ENCODE measurements around the gene CUX1.
A peak's percentile ranks its signal among the peaks of the same experiment; 100 is the strongest.
"Not testable (repeated sequence)": the region's sequence is repeated elsewhere in the genome, so short reads cannot be mapped to it uniquely, and the experiment has no call there.

Gene CUX1

DNA sequence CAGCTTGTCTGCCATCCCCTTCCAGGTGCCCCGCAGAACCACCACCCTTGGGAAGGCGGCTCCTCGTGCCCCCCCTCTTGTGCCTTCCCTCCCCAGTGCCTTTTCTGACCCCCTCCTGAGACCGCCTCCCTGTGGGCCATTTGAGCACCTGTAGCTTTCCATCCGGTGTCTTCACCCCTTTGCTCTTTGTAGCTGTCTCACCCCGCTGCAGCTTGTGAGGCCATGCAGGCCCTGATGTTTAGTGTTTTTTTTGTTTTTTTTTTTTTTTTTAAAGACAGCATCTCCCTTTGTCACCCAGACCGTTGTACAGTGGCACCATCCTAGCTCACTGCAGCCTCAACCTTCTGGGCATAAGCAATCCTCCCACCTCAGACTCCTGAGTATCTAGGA is 52.5 kb downstream of the CUX1 start:
- DNase-seq (ENCODE audit: low spot score) = peak; percentile 88

DNA sequence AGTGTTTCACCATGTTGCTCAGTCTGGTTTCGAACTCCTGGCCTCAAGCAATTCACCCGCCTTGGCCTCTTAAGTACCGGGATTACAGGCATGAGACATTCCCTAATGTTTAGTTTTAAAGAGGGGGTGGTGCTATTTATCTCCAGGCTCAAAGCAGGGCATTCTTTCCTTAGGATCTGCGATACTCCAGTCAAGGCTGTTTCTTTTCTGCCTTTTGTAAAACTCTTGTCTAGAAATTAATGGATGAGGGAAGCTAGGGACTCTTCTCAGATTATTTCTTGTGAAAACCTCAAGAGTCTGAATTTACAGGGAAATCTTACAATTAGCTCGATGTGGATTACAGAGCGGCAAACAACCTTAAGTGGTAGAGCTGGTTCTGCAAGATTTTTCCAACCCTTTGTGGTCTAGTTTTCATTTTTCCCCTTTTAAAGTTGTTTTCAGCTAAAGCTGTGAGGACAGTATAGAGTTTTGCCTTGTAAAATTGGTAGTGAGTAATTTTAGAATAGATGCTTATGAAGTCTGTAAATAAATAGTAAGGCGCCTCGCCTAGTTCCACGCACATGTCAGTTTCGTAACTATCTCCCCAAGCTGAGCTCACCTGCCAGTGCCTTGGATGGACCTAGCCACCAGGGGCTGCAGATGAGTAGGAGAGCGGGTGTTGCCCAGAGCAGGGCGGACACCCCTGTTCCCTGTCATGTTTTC is 53.1 kb downstream of the CUX1 start:
- DNase-seq (ENCODE audit: low spot score) = peak; percentile 91

DNA sequence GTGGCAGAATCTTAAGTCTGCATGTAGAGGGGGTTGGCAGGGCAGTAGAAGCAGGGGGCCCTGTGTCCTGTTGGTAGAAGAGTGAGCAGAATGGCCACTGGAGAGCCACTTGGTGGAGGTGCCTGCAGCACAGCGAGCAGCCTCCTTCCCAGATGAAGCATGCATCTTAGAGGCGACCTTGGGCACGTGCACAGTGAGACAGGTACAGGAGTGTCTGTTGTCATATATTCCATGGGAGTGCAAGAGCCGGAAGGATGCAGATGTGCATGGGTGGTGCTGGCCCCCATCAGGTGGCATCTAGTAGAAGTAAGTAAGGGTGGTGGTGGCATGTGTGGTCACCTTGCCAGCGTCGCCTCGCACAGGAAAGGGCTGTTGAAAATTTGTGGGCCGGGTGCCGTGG is 53.9 kb downstream of the CUX1 start:
- no peak for DNase-seq (ENCODE audit: low spot score)

DNA sequence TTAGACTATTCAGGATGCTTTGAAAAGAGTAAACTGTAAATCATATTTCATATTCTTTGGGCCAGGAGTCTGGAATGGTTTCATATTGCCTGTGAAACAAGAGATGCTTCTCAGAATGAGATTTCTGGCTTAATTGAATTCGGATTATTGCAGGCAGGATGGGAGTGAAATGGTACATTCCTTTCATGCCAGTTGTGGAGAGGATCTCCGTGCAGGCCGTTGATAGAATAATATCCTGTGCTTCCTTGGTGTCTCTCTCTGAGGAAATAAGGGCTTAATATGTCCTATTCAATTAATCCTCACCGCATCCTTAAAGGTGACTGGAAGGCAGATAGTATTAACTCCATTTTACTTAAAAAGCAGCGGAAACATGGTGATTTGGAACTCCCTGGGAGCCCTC is 56.6 kb downstream of the CUX1 start:
- DNase-seq (ENCODE audit: low spot score) = no peak

DNA sequence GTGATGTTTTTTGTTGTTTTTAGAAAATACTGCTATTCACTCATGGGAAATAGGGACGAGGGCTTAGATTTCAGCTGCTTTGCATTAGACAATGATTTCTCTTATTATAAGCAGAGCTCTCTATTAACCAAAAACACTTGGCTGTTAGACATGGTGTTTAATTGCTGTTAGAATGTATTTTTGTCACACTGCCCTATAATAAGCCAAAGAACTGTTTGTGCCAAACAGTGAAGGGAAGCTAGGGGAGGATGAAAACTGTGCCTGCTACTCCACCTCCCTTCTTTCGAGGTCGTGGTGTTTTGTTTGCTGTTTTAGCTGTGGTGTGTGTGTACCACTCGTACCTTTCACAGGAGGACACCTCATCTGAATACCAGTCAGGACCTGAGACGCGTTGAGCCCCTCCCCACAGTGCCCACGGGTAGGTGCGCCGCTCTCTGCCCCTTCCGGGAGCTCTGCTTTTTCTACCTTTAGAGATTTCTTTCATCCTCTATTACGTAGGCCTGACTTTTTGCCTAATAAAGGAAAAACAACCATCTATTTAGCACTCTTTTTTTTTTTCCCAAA is 57.9 kb downstream of the CUX1 start:
- no peak for DNase-seq (ENCODE audit: low spot score)

DNA sequence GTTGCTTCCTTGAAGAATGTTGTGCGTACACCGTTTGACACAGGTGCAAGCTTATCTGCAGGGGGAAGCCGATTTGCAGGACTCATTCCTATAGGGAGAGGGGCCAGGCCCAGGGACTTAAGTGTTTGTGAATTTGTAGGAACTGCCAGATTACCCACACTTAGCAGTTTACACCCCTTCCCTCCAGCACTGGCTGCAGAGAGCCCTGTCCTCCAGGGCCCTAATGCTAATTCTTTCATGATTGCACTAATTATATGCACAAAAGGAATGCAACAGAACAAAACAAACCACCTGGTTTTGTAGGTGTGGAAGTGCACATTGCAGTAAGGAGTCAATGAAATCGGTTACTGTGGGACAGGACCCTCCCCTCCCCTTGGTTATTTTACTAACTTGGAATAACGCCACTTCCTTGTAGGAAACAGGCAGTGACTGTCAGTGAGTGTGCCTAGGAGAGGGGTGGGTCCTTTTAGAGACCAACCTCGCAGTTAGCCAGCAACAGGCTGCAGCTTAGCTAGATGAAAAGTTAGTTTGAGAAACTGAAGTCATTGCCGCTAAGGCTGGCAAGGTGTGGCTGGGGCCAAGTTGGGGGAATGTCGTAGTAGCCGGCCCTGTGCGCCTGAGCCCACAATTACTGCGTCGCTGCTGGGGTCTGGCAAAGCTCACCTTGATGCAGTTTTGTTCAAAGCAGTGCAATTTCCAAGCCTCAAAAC is 60.6 kb downstream of the CUX1 start:
- DNase-seq (ENCODE audit: low spot score) = no peak

DNA sequence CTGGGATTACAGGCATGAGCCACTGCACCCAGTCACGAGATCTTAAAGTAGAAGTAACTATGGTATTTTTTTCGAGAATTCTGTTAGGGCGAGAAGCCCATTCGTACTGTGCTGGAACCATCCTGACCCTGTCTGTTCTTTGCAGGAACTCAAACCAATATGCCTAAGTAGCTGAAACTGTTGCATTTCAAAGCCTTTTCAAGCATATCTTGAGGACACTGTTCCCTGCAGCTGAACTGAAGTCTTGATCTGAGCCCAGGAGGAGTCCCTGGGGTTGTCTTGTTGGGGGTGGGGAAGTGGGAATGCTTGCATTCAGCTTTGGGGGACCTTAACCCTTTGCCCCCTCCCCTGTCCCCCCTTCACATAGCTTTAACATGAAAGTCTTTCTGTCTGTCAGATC is 61.5 kb downstream of the CUX1 start:
- DNase-seq (ENCODE audit: low spot score) = no peak

DNA sequence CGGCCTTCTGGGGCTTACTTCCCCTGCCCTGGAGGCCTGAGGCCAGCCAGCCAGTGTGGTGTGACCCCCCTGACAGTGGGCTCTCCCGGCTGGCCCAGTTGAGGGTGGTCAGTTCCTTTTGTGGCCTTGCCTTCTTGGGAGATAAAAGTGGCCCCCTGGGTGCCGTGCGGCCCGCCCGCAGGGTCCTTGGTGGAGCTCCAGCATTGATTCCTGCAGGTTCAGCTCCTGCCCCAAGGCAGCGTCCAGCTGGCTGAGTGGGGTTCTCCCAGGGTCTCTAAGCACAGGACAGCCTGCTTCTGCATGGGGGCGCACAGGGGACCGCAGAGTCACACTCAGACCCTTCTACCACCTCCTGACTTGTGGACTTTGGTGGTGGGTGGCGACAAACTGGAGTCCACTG is 62.1 kb downstream of the CUX1 start:
- DNase-seq (ENCODE audit: low spot score) = no peak

DNA sequence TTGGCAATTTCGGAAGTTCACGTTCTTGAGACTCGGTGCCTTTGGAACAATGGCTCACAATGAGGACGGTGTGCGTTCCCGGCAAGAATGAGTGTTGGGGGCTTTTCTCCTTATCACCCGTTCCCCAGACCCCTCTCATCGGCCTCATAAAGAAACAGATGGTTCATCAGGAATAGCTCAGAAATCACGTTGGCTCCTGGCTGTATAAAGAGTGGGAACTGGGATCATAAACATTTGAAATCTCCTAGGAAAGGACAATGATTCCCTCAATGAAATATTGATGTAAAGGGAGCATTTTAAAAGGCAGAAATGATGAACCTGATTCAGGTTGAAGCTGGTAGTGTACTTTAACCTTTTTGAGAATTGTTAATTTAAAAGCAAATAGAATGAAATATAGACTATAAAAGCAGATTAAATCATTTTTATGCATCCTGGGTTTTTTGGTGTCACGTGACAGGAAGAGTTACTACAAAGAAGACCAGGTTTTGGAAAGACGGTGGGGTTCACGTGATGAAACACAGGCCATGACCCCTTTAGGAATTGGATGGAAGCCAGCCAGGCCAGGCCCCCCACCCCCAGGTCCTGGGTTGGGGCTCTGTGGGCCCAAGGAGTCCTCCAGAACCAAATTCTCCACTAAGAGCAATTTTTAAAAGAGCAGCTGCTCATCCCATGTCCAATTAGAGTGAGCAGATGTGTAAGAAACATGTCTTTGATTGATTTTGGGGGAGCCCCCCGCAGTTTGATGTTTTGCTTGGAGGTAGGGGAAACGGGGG is 63.0 kb downstream of the CUX1 start:
- no peak for DNase-seq (ENCODE audit: low spot score)

DNA sequence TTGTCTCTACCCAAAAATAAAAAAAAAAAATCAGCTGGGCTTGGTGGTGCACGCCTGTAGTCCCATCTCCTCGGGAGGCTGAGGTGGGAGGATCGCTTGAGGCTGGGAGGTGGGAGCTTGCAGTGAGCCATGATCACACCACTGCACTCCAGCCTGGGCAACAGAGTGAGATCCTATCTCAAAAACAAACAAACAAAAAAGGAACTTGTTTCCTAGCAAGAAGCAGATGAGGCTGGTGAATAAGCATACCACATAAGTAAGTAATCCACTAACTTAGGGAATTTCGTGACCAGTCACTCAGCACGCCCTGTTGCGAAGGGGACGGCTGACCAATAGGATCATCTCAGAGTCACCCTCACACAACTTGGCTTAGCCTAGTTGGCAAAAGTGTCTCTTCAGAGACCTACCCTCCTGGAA is 64.6 kb downstream of the CUX1 start:
- no peak for DNase-seq (ENCODE audit: low spot score)

DNA sequence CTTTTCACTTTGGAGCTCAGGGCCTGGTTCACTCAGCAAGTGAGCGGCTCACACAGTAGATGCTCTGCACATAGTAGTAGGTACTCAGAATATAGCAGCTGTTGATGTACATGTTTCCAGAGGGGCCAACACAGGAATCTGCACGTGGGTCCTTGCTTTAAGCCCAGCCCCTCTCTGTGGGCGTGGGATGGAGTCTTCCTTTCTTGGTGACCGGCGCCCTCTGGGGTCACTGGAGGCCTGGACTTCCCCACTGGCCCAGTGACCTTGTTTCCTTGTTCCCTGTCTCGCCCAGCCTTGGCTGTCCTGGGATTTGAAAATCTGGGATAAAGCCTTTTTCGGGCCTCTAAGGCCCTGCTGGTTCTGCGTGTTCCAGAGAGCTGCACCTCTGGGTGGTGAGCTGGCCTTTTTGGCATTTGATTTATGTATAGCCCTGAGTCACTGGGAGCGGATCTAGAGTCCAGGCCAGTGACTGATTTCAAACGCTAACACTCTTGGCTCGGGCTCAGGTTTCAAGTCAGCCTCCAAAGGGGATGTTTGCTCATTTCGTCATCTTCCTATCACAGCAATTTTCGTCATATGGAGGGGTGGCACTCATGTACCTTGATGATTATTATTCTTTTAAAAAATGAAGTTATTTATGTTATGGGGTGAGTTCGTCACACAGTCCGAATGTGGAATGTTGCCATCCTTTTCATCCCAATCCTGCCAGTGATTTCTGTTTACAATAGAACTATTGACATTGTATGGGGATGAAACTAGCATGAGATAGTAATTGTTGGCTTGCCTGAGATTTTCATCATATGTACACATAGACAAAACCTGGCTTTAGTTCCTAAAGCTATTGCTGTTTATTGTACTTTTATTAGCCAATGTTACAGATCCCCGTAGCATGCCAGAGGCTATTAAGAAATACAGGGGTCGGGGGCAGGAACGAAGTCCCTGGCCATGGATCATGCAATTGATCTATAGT is 65.5 kb downstream of the CUX1 start:
- no peak for DNase-seq (ENCODE audit: low spot score)

DNA sequence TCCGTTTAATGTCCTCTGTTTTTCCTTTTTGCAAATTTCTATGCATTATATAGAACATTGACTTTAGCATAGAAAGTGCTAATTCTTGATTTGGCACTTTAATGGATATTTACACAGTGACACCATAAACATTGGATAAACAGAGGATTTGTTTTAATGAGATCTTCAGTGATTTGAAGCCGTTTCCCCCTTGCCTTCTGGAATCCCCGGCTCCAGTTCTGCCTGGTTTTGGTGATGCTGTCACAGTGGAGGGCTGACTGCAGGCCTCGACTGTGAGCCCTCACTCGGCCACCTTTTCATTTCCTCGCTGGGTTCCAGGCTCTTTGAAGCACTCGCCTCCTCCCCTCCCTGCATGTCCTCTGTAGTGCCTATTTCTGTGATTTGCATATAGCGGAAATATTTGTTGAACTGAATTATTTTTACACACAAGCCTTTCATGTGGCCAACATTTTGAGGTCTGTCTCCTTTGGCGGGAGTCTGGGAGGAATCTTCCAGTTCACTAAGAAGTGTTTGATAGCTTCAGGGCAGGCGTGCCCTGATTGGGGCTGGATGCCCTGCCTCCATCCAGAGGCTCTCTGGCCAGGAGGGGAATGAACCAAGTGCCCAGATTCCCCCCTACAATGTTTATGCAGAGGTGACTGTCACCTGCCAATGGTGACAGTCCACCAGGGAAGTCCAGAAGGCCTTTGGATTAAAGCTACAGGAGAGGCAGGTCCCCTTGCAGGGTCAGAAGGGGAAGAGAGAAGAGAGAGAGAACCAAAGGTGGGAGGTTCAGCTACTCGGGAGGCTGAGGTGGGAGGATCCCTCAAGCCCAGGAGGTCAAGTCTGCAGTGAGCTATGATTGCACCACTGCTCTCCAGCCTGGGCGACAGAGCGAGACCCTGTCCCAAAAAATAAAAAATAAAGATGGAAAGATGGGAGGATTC is 67.5 kb downstream of the CUX1 start:
- peak; percentile 94 for DNase-seq (ENCODE audit: low spot score)

DNA sequence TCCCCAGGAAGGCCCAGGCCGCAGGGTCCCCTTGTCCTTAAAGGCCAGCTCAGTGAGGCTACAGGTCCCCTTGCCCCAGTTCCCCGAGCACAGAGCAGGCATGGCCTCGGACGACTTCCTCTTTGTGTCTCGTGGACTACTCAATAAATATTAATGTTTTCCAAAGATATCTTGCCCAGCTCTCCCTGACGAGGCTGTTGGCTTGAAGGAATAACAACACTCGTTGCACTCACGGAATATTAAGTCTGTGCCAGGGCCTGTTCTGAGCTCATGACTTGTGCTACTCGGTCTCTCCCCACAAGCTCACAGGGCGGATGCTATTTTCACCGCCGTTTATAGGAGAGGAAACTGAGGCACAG is 68.2 kb downstream of the CUX1 start:
- DNase-seq (ENCODE audit: low spot score) = peak; percentile 51

DNA sequence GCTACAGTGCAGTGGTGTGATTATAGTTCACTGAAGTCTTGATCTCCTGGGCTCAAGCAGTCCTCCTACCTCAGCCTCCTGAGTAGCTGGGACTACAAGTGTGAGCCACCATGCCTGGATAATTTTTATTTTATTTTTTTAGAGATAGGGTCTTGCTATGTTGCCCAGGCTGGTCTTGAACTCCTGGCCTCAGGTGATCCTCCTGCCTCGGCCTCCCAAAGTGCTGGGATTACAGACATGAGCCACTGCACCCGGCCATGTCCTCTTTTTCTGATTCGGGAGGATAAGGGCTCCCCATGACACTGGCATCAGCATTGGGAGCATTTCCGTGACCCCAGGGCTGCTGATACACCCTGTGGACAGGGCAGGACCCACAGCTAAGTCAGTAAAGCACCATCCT is 69.9 kb downstream of the CUX1 start:
- DNase-seq (ENCODE audit: low spot score) = not testable (repeated sequence)

DNA sequence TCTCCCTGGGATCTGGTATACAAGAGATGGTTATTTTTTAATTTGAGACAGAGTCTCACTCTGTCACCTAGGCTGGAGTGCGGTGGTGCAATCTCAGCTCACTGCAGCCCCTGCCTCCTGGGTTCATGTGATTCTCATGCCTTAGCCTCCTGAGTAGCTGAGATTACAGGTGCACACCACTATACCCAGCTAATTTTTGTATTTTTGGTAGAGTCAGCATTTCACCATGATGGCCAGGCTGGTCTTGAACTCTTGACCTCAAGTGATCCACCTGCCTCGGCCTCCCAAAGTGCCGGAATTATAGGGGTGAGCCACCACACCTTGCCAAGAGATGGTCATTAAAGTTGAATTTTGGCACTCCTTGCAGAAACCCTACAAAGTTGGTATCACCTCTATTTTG is 71.1 kb downstream of the CUX1 start:
- DNase-seq (ENCODE audit: low spot score) = not testable (repeated sequence)

DNA sequence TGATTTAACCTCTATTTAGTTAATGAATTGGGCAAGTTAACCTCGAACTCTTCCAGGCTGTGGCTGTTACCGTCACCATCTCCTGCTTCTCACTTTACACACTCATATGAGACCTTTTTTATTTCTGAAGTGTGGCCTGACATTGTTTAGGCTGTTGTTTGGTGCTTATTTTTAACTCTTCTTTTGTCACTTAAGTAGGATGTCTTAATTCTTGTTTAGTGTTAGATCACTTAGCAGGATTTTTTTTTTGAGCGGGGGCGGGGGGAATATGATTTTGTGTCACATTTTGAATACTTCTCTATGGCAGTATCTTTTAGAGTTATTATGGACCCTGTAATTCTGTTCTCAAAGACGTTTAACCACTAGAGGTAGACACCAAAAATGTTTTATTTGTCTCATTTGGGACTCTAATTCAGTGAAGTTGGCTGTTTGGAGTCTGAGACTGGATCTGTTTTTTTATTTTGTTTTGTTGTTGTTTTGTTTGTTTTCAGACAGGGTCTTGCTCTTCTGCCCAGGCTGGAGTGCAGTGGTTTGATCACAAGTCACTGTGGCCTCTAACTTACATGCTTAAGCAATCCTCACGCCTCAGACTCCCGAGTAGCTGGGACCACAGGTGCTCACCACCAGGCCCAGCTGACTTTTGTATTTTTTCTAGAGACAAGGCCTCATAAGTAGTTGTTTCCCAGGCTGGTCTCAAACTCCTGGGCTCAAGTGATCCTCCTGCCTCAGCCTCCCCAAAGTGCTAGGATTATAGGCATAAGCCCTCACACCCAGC is 73.5 kb downstream of the CUX1 start:
- DNase-seq (ENCODE audit: low spot score) = no peak

DNA sequence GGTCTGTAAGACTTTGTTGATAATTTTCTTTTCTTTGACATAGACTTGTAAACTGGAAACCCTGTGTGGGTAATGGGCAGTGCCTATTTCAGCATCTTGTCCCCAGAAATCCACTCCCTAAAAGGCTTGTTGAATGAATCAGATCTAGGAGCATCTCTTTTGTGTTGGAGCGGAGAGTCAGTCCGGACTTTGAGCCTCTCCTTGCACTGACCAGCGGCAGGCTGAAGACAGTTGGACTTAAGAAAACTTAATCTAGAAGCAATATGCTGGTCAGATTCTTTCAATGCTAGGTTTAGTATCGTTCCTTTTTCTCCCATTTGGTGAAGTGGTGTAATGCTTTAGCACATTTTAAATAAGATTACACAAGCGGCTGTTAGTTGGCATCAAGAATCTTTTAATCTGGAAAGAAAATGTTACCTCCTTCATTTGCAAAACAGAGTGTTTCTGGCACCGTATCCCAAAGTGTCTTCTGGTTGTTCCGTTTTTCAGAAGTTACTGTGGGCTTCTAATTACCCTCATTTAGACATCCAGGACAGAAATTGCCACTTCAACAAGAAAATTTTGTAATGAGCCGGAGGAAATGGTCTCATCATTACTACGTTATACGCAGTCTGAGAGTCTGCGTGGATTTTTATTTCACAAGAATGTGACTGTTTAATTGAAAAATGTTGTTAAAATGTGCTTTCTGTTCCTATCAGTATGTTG is 74.7 kb downstream of the CUX1 start:
- no peak for DNase-seq (ENCODE audit: low spot score)

DNA sequence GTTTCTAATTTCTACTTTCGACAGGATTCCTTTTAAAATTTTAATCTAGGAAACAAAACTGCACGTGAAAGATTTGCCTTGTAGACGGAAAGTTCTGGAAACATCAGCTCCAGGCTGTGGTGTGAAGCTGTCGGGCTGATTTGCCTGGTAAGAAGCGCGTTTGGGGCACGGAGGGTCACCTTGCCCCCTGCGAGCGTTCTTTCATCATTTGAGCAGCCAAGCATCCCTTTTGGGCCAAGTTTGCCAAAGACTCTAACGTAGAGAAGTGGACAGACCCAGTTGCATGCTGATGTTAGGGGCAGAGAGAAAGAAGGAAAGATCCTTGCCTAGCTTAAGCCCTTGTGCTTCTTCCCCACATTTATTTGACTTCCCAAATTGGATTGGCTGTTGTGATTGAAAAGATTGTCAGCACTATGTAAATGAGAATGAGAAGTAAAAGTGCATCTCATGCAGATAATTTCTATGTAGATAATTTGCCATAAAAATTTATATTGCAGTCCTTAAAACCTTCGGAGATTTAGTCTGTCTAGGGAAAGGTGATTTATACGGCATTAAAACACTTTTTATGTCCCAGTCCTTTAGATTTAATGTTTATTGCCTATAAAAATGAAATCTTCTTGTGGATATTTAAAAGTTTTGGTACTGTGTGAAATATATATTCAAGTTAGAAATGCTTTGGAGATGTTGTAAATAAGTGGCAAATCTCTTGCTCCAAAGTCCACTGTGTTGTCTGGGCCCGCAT is 76.1 kb downstream of the CUX1 start:
- no peak for DNase-seq (ENCODE audit: low spot score)

Data from NAMALWA (cell line).